HG03066 (cell line): Measurements from ENCODE around the gene AOX1.
"Not testable (repeated sequence)": the region's sequence is repeated elsewhere in the genome, so short reads cannot be mapped to it uniquely, and the experiment has no call there.

Experiments used
- ATAC-seq: cut with Tn5 transposase; IDR thresholded peaks from one replicate; pipeline ENCODE4 v1.9.1; 2021; ENCODE audit warnings: low read depth; ENCODE audit not compliant: unreplicated experiment

Gene AOX1

GRCh38 chr2:200585730-200586643, at the start of gene AOX1:
Gene AOX1, plus strand, starts transcription at chr2:200586014. Its CDS starts 95 bp downstream, at chr2:200586109.
- ATAC-seq = no peak

- no peak for ATAC-seq
Measured at GRCh38 chr2:200538139-200538538, 47.7 kb upstream of the AOX1 start.

GRCh38 chr2:200540793-200541192, 45.0 kb upstream of the AOX1 start:
- no peak for ATAC-seq

- ATAC-seq = not testable (repeated sequence)
Measured at GRCh38 chr2:200566596-200566995, 19.2 kb upstream of the AOX1 start.

- ATAC-seq = no peak
Measured at GRCh38 chr2:200567932-200568331, 17.9 kb upstream of the AOX1 start.

- no peak for ATAC-seq
Measured at GRCh38 chr2:200575957-200576356, 9.9 kb upstream of the AOX1 start.

- no peak for ATAC-seq
Measured at GRCh38 chr2:200577027-200577426, 8.8 kb upstream of the AOX1 start.

- no peak for ATAC-seq
Measured at GRCh38 chr2:200578778-200579177, 7.0 kb upstream of the AOX1 start.

GRCh38 chr2:200584639-200585038, 1.2 kb upstream of the AOX1 start:
- no peak for ATAC-seq

- ATAC-seq = no peak
Measured at GRCh38 chr2:200585340-200585729, 479 bp upstream of the AOX1 start.

GRCh38 chr2:200586644-200586975, 796 bp downstream of the AOX1 start:
- ATAC-seq = no peak

GRCh38 chr2:200587007-200587616, 1.3 kb downstream of the AOX1 start:
- no peak for ATAC-seq

- no peak for ATAC-seq
Measured at GRCh38 chr2:200588076-200588678, 2.4 kb downstream of the AOX1 start.

GRCh38 chr2:200590090-200590489, 4.3 kb downstream of the AOX1 start:
- ATAC-seq = no peak

GRCh38 chr2:200591308-200591707, 5.5 kb downstream of the AOX1 start:
- no peak for ATAC-seq

GRCh38 chr2:200592406-200593075, 6.7 kb downstream of the AOX1 start:
- no peak for ATAC-seq

GRCh38 chr2:200593905-200594304, 8.1 kb downstream of the AOX1 start:
- ATAC-seq = no peak

- ATAC-seq = no peak
Measured at GRCh38 chr2:200595913-200596312, 10.1 kb downstream of the AOX1 start.

- ATAC-seq = no peak
Measured at GRCh38 chr2:200596774-200597570, 11.2 kb downstream of the AOX1 start.

GRCh38 chr2:200599206-200599605, 13.4 kb downstream of the AOX1 start:
- no peak for ATAC-seq
